SK-MEL-5 (cell line): Measurements from ENCODE around the gene RPH3AL. TPM values are rescaled to one million over a fixed set of nuclear protein-coding genes. Genes with fewer than 3 reads are reported as not detected.
"Not testable (repeated sequence)": the region's sequence is repeated elsewhere in the genome, so short reads cannot be mapped to it uniquely, and the experiment has no call there.

Experiments used
- DNase-seq: peaks from one replicate; pipeline ENCODE4 v3.0.0-alpha.2; 2016; ENCODE audit warnings: low read depth, low spot score
- in situ Hi-C: cut with HindIII; loops from 2 replicates; pipeline ENCODE4 v1.10.0; 2016; ENCODE audit warnings: low sequenced_read_pairs, high pct_unique_total_duplicates, low pct_unique_long_range_greater_than_20kb
- total RNA-seq: library from RNA; depleted of rRNA; stranded (reverse); fragments of >200 nt; shearing (Covaris generic); gene quantifications from 2 replicates; pipeline ENCODE4 v1.2.3, GENCODE V29; 2014

RPH3AL gene
- total RNA-seq, 1 experiment from 2014 or later, result 2.4 TPM

- no peak for DNase-seq
Observed at GRCh38 chr17:199806-200545, 152.6 kb downstream of the RPH3AL start.

GRCh38 chr17:199191-199604 lies 153.4 kb downstream of the RPH3AL start:
- in situ Hi-C loops, result no loop called here
- DNase-seq, result no peak

More at GRCh38 chr17:199806-200545, 152.6 kb downstream of the RPH3AL start:
- in situ Hi-C loops, result no loop called here

DNA sequence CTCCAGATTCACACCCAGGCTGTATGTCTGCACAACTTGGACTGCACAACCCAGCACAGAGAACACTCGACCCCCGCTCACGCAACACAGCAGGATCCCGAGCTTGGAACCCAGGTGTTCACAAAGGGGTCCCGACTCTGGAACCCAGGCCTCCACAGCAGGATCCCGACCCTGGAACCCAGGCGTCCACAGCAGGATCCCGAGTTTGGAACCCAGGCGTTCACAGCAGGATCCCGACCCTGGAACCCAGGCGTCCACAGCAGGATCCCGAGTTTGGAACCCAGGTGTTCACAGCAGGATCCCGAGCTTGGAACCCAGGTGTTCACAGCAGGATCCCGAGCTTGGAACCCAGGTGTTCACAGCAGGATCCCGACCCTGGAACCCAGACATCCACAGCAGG lies 154.4 kb downstream of the RPH3AL start:
- in situ Hi-C loops, result not testable (repeated sequence)

GRCh38 chr17:197352-197751 lies 155.3 kb downstream of the RPH3AL start:
- in situ Hi-C loops, result no loop called here
- no peak for DNase-seq

More for the DNA sequence above, 154.4 kb downstream of the RPH3AL start:
- DNase-seq, result not testable (repeated sequence)

- in situ Hi-C loops, result no loop called here
Observed at GRCh38 chr17:194828-195602, 157.6 kb downstream of the RPH3AL start.

GRCh38 chr17:193841-194806 lies 158.5 kb downstream of the RPH3AL start:
- no peak for DNase-seq
- in situ Hi-C loops, result no loop called here

More at GRCh38 chr17:194828-195602, 157.6 kb downstream of the RPH3AL start:
- no peak for DNase-seq

DNA sequence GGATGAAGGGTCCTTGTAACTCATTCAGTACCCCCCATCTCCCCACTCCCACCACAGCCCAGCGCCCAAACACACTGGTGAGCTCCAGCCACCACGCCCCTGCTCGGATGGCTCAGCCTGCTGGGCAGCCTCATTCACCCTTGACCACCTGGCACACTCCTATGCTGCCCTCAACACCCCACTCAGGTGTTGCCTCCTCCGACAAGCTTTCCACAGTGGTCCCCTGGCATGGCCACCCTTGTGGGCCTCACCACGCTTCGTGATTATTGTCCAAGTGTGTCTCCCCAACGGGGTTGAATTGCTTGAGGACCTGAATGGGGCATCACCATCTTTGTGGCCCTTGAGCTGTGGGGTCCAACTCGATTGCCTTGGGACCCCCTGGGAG lies 159.2 kb downstream of the RPH3AL start:
- in situ Hi-C loops, result no loop called here
- DNase-seq, result no peak

DNA sequence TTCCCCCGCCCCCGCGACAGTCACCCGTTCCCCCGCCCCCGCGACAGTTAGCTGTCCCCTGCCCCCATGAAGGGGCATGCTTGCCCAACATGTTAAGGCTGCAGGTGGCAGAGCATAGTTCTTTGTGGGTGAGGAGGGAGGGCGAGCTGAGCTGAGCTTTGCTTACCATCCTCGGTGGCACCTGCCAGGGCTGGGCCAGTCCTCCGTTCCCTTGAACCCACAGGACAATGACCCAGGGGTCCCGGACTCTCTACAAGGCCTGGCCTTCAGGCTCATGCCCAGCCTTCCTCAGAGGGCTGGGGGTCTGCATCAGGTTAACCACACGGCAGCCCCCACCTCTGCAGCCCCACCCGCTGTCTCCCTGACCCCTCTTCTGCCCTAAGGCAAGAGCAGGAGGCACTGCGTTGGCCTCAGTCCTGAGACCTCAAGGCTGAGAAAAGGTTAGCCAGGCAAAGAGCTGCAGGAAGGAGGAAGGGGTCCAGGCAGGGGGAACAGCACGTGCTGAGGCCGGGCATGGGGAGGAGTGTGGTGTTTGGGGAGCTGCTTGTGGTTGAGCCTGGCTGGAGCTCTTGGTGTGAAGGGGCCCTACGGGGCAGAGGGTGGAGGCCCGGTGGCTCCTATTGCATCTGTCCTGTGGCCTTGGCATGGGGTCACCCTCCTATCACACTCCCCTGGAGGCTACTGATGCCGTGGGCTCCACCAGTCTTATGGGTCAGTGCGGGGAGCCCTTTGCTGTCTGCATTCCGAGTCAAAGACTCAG lies 159.8 kb downstream of the RPH3AL start:
- DNase-seq, result no peak
- in situ Hi-C loops, result no loop called here

DNA sequence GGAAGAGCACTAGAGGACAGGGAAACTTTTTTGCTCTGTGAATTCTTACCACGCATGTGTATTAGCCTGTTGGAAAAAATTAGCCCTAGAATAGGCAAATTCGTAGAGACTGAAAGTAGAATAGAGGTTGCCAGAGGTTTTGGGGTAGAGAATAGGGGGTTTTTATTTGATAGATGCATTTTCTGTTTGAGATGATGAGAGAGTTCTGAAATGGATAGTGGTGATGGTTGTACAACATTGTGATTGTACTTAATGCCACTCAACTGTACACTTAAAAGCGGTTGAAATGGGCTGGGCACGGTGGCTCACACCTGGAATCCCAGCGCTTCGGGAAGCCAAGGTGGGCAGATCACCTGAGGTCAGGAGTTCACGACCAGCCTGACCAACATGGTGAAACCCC lies 163.2 kb downstream of the RPH3AL start:
- DNase-seq, result no peak
- in situ Hi-C loops, result no loop called here

DNA sequence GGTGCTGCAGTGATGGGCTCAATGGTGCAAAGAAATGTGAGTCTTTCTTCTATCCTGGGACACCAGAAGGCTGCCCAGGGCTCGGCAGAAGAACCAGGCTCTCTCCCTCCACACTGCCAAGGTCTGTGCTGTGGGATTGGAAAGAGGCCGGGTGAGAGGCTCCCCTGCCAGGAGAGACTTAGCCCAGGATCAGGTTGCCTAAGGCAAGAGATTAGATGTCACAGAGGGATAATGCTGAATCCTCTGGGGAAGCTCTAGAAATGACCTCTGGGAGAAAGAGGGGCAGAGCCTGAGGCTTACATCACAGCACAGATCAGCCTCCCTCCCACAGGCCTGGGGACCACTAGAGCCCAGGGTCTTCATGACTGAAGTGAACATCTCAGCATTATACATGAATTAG lies 165.5 kb downstream of the RPH3AL start:
- in situ Hi-C loops, result no loop called here
- no peak for DNase-seq

GRCh38 chr17:185445-186138 lies 167.0 kb downstream of the RPH3AL start:
- DNase-seq, result no peak
- in situ Hi-C loops, result no loop called here

DNA sequence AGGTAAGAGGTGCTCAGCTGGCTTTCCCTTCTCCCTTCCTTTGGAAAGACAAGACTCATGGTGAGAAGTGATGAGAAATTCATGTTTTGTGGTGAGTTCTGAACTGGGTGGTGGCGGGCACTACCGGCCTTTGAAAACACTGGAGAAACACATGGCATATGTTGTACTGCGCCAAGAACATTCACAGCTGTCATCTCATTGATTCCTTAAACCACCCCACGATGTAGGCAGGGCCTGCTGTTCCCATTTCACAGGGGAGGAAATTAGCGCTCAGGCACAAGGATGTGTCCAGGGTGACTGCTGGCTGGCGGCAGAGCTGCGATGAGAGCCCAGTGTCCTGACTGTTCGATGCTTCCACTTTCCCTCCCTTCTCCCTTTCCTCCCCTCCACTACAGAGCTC lies 169.6 kb downstream of the RPH3AL start:
- in situ Hi-C loops, result no loop called here

DNA sequence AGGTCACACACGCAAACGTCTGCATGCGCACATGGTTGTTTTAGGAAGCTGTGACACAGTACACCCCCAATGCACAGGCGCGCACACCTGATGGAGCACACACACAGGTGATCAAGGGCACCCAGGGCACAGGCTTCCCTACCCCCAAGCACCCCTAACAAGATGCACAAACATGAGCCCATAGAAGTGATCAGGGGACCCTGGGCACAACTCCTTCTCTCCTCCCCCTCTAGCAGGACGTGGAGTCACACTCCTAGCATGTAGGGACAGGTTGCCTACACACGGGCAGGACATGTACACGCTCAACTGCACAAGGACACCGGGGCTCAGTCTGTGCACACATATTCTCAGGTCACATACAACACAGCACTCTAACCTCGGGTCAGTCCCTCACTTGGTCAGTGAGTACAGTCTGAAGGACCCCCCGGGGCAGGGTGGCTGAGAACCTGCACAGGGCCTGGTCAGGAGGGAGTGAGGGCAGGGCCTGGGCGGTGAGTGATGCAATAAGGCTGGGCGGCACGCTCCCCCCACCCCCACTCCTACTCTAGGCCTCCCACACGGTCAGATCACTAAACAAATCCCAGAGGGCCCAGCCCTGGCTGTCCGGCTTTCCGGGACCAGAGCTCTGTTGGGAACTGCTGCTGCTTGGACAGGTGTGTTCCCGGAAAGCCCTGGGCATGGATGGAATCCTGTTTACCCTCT lies 170.4 kb downstream of the RPH3AL start:
- no peak for DNase-seq
- in situ Hi-C loops, result no loop called here

More for the DNA sequence above, 169.6 kb downstream of the RPH3AL start:
- DNase-seq, result no peak

GRCh38 chr17:181245-182049 lies 171.2 kb downstream of the RPH3AL start, which contains the start of gene DOC2B:
TSS of gene DOC2B (minus strand) at chr17:181650. CDS start at chr17:181479, 171 bp downstream.
- DNase-seq, result no peak
- in situ Hi-C loops, result no loop called here
